OCI-LY7 (cell line): ENCODE measurements around the gene FOXP1. TPM values are rescaled to one million over a fixed set of nuclear protein-coding genes. Genes with fewer than 3 reads are reported as not detected.
"Not testable (repeated sequence)": the region's sequence is repeated elsewhere in the genome, so short reads cannot be mapped to it uniquely, and the experiment has no call there.

ENCODE experiments used
- BruUV-seq: library from RNA; stranded (reverse); fragments of 400-500 nt; replicated peaks from 2 replicates; lab custom pipeline; 2021; lab: Mats Ljungman, UMichigan
- CTCF ChIA-PET: fragments of 300-600 bp; sonication (Branson Sonifier 250); formaldehyde crosslinking; loops from one replicate; lab custom pipeline; 2022; ENCODE audit warnings: antibody characterized with exemption; ENCODE audit not compliant: unreplicated experiment; lab: Charles Lee
- POLR2A ChIA-PET: fragments of 300-600 bp; sonication (Branson Sonifier 250); formaldehyde crosslinking; loops from one replicate; lab custom pipeline; 2022; ENCODE audit warnings: antibody characterized with exemption; lab: Charles Lee
- DNase-seq: peaks from one replicate; pipeline ENCODE4 v3.0.0-alpha.2; 2015; ENCODE audit warnings: low spot score
- H2AFZ ChIP-seq: fragments of 200-600 bp; sonication (generic), shearing (Covaris generic); 2 replicates; pipeline ENCODE4 v1.6.1; 2014; ENCODE audit warnings: mild to moderate bottlenecking, antibody characterized with exemption, low read length, moderate library complexity
- H3K27ac ChIP-seq: fragments of 200-600 bp; sonication (generic); 2 replicates; pipeline ENCODE4 v1.5.1; 2014; ENCODE audit warnings: mixed run types, low read depth, mild to moderate bottlenecking, moderate library complexity, low read length, inconsistent platforms; ENCODE audit not compliant: poor library complexity, severe bottlenecking
- H3K36me3 ChIP-seq: fragments of 200-600 bp; sonication (generic); 2 replicates; pipeline ENCODE4 v1.6.1; 2014; ENCODE audit warnings: mild to moderate bottlenecking, antibody characterized with exemption, low read length, moderate library complexity, mixed read lengths; ENCODE audit not compliant: insufficient read depth
- H3K4me1 ChIP-seq: fragments of 200-600 bp; sonication (generic); 2 replicates; pipeline ENCODE4 v1.5.1; 2014; ENCODE audit warnings: mild to moderate bottlenecking, low read length; ENCODE audit not compliant: insufficient read depth, poor library complexity, severe bottlenecking
- H3K4me2 ChIP-seq: fragments of 200-600 bp; sonication (generic); 2 replicates; pipeline ENCODE4 v1.6.1; 2014; ENCODE audit warnings: mild to moderate bottlenecking, low read length
- H3K4me3 ChIP-seq: fragments of 200-600 bp; sonication (generic); 2 replicates; pipeline ENCODE4 v1.5.1; 2014; ENCODE audit warnings: mild to moderate bottlenecking, low read depth, low read length; ENCODE audit not compliant: poor library complexity, severe bottlenecking
- H3K79me2 ChIP-seq: fragments of 200-600 bp; sonication (generic); 2 replicates; pipeline ENCODE4 v1.6.1; 2016; ENCODE audit warnings: low read depth, mild to moderate bottlenecking, low read length, moderate library complexity, mixed read lengths; ENCODE audit not compliant: insufficient read depth
- H3K9me2 ChIP-seq: fragments of 200-600 bp; sonication (generic); 2 replicates; pipeline ENCODE4 v1.6.1; 2016; ENCODE audit warnings: mild to moderate bottlenecking, low read length, mixed read lengths; ENCODE audit not compliant: insufficient read depth
- H3K9me3 ChIP-seq: fragments of 200-600 bp; sonication (generic); 2 replicates; pipeline ENCODE4 v1.6.1; 2014; ENCODE audit warnings: mild to moderate bottlenecking, mixed run types, low read length, mixed read lengths
- H4K20me1 ChIP-seq: fragments of 200-600 bp; sonication (generic); 2 replicates; pipeline ENCODE4 v1.6.1; 2014; ENCODE audit warnings: mild to moderate bottlenecking, antibody characterized with exemption, low read length, moderate library complexity, mixed read lengths; ENCODE audit not compliant: insufficient read depth
- CTCF ChIP-seq: fragments of 200-600 bp; sonication (generic); conservative IDR thresholded peaks from 2 replicates; pipeline ENCODE4 v1.5.1; 2014; ENCODE audit warnings: mild to moderate bottlenecking, antibody characterized with exemption, low read length, moderate library complexity, mixed read lengths
- EZH2phosphoT487 ChIP-seq: fragments of 200-600 bp; sonication (generic); IDR thresholded peaks from 2 replicates; pipeline ENCODE4 v1.6.1; 2018; ENCODE audit warnings: low read depth, borderline replicate concordance, mild to moderate bottlenecking, mixed run types, antibody characterized with exemption, low read length, moderate library complexity, mixed read lengths
- intact Hi-C: fragments of 100-400 bp; cut with micrococcal nuclease; formaldehyde crosslinking; loops from one replicate; pipeline ENCODE4 v1.10.0; 2022; ENCODE audit not compliant: unreplicated experiment
- total RNA-seq, 2 experiments: library from RNA; depleted of rRNA in 1 of 2; stranded (reverse); fragments of >200 nt in 1 of 2; shearing (Covaris generic) in 1 of 2; gene quantifications; 2 replicates each; pipeline ENCODE4 v1.2.3, GENCODE V29; 2014 to 2022

Gene FOXP1
- total RNA-seq, 2 experiments from 2014 or later, result 87.3 to 151 TPM

DNA sequence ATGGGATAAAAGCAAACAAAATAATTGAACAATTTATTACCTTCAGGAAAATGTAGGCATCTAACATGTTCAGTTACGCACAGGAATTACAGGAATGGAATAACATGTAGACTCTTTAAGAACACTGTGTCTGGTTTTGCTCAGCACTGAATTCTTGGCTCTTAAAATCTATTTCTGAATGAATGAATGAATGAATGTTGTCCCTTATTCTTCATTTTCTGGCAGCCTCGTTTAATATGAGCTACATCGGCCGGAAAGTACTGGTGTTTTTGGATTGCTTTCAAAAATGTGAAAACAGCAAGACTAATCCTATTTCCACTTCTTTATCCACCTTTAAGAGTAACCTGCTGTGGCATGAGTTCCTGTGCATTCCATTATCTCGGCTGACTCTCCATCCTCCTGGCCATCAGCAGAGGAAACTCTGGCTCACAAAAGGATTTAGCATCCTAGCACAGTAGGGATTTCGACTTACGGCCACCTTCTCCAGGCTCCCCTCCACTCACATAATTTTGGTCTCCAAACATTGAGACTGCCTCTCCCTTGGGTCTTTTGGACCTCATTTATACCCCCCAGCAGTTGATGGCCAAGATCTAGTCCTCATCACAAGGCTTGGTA is 145.3 kb downstream of the FOXP1 start:
- peaks cover 44% of the 10 kb centered on the region for H3K4me1 ChIP-seq
- peaks cover 35% of the 10 kb centered on the region; the same call in 1 of the 2 replicates for H3K79me2 ChIP-seq
- no peaks in the 10 kb centered on the region for H4K20me1 ChIP-seq
- ChIA-PET POLR2A (interaction anchor here (1.0 to 2.0 kb wide), 6 partner anchors 10 to 35 kb away, joined by 3 to 6 read pairs (median 4); no protein-coding TSS in a partner anchor), CTCF (no interaction called here)
- no peak overlapping the region for H3K4me2 ChIP-seq
- intact Hi-C loops, result no loop called here
- no peak for DNase-seq
- H3K9me2 ChIP-seq, result no peaks in the 10 kb centered on the region
- no peak for TF ChIP-seq CTCF
- no peak for TF ChIP-seq EZH2phosphoT487
- no peak overlapping the region for H3K4me3 ChIP-seq
- no peaks in the 10 kb centered on the region for H3K9me3 ChIP-seq
- no TSS peak for BruUV-seq
- H2AFZ ChIP-seq, result no peak overlapping the region
- no peak overlapping the region for H3K27ac ChIP-seq
- H3K36me3 ChIP-seq, result peaks cover 20% of the 10 kb centered on the region

DNA sequence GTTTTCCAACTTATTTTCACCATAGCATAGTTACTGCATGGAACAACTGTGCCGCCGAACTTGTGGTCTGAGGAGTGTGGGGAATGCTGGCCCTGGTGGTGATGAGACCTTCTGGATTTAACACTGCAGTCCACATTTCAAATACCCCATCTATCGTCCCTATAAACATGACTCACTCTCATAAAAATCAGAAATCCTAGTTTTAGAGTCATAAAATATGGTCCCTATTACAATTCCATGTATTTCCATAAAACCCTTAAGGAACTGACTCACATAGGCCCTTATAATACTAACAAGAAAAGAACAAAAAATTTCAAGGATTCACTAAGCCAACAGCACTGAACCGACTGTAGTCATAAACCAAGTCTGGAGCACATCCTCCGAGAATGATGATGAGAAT is 147.2 kb downstream of the FOXP1 start:
- BruUV-seq, result no TSS peak
- H3K79me2 ChIP-seq, result peaks cover 23% of the 10 kb centered on the region; the same call in 1 of the 2 replicates
- ChIA-PET CTCF (no interaction called here), POLR2A (no interaction called here)
- no peak for DNase-seq
- H3K4me2 ChIP-seq, result no peak overlapping the region
- no peaks in the 10 kb centered on the region for H3K9me3 ChIP-seq
- H3K9me2 ChIP-seq, result no peaks in the 10 kb centered on the region
- H3K27ac ChIP-seq, result no peak overlapping the region
- no peak overlapping the region for H2AFZ ChIP-seq
- H3K4me1 ChIP-seq, result peaks cover 39% of the 10 kb centered on the region
- intact Hi-C loops, result no loop called here
- no peaks in the 10 kb centered on the region for H4K20me1 ChIP-seq
- no peak overlapping the region for H3K4me3 ChIP-seq
- no peak for TF ChIP-seq EZH2phosphoT487
- TF ChIP-seq CTCF, result no peak
- H3K36me3 ChIP-seq, result peaks cover 22% of the 10 kb centered on the region

GRCh38 chr3:71435836-71436235 is 147.7 kb downstream of the FOXP1 start:
- H2AFZ ChIP-seq, POLR2A ChIA-PET, CTCF ChIA-PET, H3K27ac ChIP-seq, H3K9me3 ChIP-seq, H3K4me2 ChIP-seq, H3K9me2 ChIP-seq, intact Hi-C loops, H4K20me1 ChIP-seq, DNase-seq, H3K4me3 ChIP-seq, BruUV-seq: not testable (repeated sequence)
- Histone ChIP-seq H3K79me2 (peaks cover 23% of the 10 kb centered on the region; the same call in 1 of the 2 replicates), H3K36me3 (peaks cover 22% of the 10 kb centered on the region), H3K4me1 (peaks cover 34% of the 10 kb centered on the region)
